ENCODE measurements around the gene FHAD1. TPM values are rescaled to one million over a fixed set of nuclear protein-coding genes. Genes with fewer than 3 reads are reported as not detected.

FHAD1 gene
- total and polyA plus RNA-seq, 2 of the 13 experiments (the other 11 are each of a cell fraction or from before 2014, with no cell fraction given) = not detected

- in situ Hi-C loops (cut with HindIII; ENCODE audit: extremely low pct_ligation_motif_present, low pct_unique_long_range_greater_than_20kb) (no loop called here), intact Hi-C loops (cut with micrococcal nuclease; ENCODE audit: unreplicated experiment) (no loop called here)
- Histone ChIP-seq H3K27me3 (ENCODE audit: control insufficient read depth in 1 of 2, insufficient read depth in 2 of 2, low read length in 2 of 2) (peaks cover 0 to 11% of the 10 kb centered on the region in 2 experiments; a peak in 3 of 5 replicates), H3K9me3 (ENCODE audit: low read length) (no peaks in the 10 kb centered on the region), H3K27ac (ENCODE audit: extremely low read length, insufficient read depth, low read length) (no peak overlapping the region), H3K79me2 (ENCODE audit: insufficient read depth, low read length) (no peaks in the 10 kb centered on the region), H2AFZ (ENCODE audit: low read length) (no peak overlapping the region), H3K4me1 (ENCODE audit: insufficient read depth, low read length) (peaks cover 9% of the 10 kb centered on the region; the same call in 1 of the 2 replicates), H3K36me3 (replicated peaks in 1 of 2; ENCODE audit: control insufficient read depth in 1 of 2, insufficient read depth in 2 of 2, low read length in 2 of 2) (no peaks in the 10 kb centered on the region), H4K20me1 (ENCODE audit: insufficient read depth, low read length) (0 out of 2 replicates have a peak, but pooled peaks cover 3% of the 10 kb centered on the region), H3K9ac (ENCODE audit: insufficient read depth, low read depth, low read length) (no peak overlapping the region), H3K4me2 (ENCODE audit: low read depth, low read length) (no peak overlapping the region), H3K4me3 (replicated peaks in 1 of 3; ENCODE audit: insufficient read depth in 1 of 3, low read depth in 2 of 3, low read length in 3 of 3) (no peak overlapping the region)
- CTCF ChIA-PET (ENCODE audit: low intra/inter-chr PET ratio, low total read pairs) = no interaction called here
- DNase-seq (ENCODE audit: low spot score) (no peak), ATAC-seq (no peak), FAIRE-seq (no peak)
- TF ChIP-seq ZNF766 (CRISPR knock-in tag; IDR thresholded peaks at IDR 0.05; ENCODE audit: borderline replicate concordance) (no peak), ZNF24 (IDR thresholded peaks at IDR 0.05) (peak; percentile 81)
- no TSS peak for BruUV-seq (replicated peaks)
- WGBS (ENCODE audit: low lambda C conversion rate) = 51% methylated on average over 3 of the region's 14 CpGs
- POLR2A ChIA-PET = no interaction called here
Observed at GRCh38 chr1:15445390-15446122, 198.5 kb downstream of the FHAD1 start.

GRCh38 chr1:15446212-15446611 is 199.2 kb downstream of the FHAD1 start:
- no peak overlapping the region for H3K4me2 ChIP-seq (ENCODE audit: low read depth, low read length)
- CTCF ChIA-PET (ENCODE audit: low intra/inter-chr PET ratio, low total read pairs) = no interaction called here

More at GRCh38 chr1:15446212-15446611, 199.2 kb downstream of the FHAD1 start:
- H3K27ac ChIP-seq (ENCODE audit: extremely low read length, insufficient read depth, low read length) = no peak overlapping the region
- H3K9ac ChIP-seq (ENCODE audit: insufficient read depth, low read depth, low read length) = no peak overlapping the region
- H2AFZ ChIP-seq (ENCODE audit: low read length) = no peak overlapping the region
- intact Hi-C loops (cut with micrococcal nuclease; ENCODE audit: unreplicated experiment) (no loop called here), in situ Hi-C loops (cut with HindIII; ENCODE audit: extremely low pct_ligation_motif_present, low pct_unique_long_range_greater_than_20kb) (no loop called here)
- peaks cover 12% of the 10 kb centered on the region for H3K4me1 ChIP-seq (ENCODE audit: insufficient read depth, low read length)
- no peaks in the 10 kb centered on the region for H3K36me3 ChIP-seq (replicated peaks in 1 of 2; ENCODE audit: control insufficient read depth in 1 of 2, insufficient read depth in 2 of 2, low read length in 2 of 2)
- POLR2A ChIA-PET = no interaction called here
- no peak overlapping the region for H3K4me3 ChIP-seq (replicated peaks in 1 of 3; ENCODE audit: insufficient read depth in 1 of 3, low read depth in 2 of 3, low read length in 3 of 3)
- peaks cover 0 to 11% of the 10 kb centered on the region in 2 experiments; a peak in 3 of 5 replicates for H3K27me3 ChIP-seq (ENCODE audit: control insufficient read depth in 1 of 2, insufficient read depth in 2 of 2, low read length in 2 of 2)
- 0 out of 2 replicates have a peak, but pooled peaks cover 3% of the 10 kb centered on the region for H4K20me1 ChIP-seq (ENCODE audit: insufficient read depth, low read length)
- FAIRE-seq (no peak), ATAC-seq (no peak), DNase-seq (ENCODE audit: low spot score) (no peak)
- no TSS peak for BruUV-seq (replicated peaks)
- no peaks in the 10 kb centered on the region for H3K79me2 ChIP-seq (ENCODE audit: insufficient read depth, low read length)
- WGBS (ENCODE audit: low lambda C conversion rate) = 83% methylated on average over 2 of the region's 4 CpGs
- no peaks in the 10 kb centered on the region for H3K9me3 ChIP-seq (ENCODE audit: low read length)
- TF ChIP-seq TBP (CRISPR knock-in tag; IDR thresholded peaks at IDR 0.05) (no peak), ZNF468 (CRISPR knock-in tag; IDR thresholded peaks at IDR 0.05) (no peak), ZNF17 (CRISPR knock-in tag; IDR thresholded peaks at IDR 0.05) (no peak), ZNF563 (CRISPR knock-in tag; IDR thresholded peaks at IDR 0.05) (no peak), HOXA7 (CRISPR knock-in tag; IDR thresholded peaks at IDR 0.05) (no peak), MEIS2 (CRISPR knock-in tag; IDR thresholded peaks at IDR 0.05) (no peak), HNF1B (CRISPR knock-in tag; IDR thresholded peaks at IDR 0.05) (no peak), CHD2 (IDR thresholded peaks at IDR 0.05; ENCODE audit: low read depth, low read length) (no peak)
- TF ChIP-seq, protein P1, sequence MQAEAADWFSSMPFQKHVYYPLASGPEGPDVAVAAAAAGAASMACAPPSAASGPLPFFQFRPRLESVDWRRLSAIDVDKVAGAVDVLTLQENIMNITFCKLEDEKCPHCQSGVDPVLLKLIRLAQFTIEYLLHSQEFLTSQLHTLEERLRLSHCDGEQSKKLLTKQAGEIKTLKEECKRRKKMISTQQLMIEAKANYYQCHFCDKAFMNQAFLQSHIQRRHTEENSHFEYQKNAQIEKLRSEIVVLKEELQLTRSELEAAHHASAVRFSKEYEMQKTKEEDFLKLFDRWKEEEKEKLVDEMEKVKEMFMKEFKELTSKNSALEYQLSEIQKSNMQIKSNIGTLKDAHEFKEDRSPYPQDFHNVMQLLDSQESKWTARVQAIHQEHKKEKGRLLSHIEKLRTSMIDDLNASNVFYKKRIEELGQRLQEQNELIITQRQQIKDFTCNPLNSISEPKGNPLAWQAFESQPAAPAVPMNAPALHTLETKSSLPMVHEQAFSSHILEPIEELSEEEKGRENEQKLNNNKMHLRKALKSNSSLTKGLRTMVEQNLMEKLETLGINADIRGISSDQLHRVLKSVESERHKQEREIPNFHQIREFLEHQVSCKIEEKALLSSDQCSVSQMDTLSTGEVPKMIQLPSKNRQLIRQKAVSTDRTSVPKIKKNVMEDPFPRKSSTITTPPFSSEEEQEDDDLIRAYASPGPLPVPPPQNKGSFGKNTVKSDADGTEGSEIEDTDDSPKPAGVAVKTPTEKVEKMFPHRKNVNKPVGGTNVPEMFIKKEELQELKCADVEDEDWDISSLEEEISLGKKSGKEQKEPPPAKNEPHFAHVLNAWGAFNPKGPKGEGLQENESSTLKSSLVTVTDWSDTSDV (CRISPR knock-in tag; IDR thresholded peaks at IDR 0.05) = no peak

All from HepG2 (cell line).